Lower leg skin (tissue), 4 donors: ENCODE results near the gene CACHD1. TPM values are rescaled to one million over a fixed set of nuclear protein-coding genes. Genes with fewer than 3 reads are reported as not detected.

ENCODE experiments used
- DNase-seq, 2 donors: peaks; one replicate each; pipeline ENCODE4 v3.0.0-alpha.2; 2019; ENCODE audit warnings: low spot score in 2 of 2
- H3K4me3 ChIP-seq: fragments of 200-600 bp; sonication (generic); 2 replicates; pipeline ENCODE4 v1.5.1; 2017; ENCODE audit warnings: mild to moderate bottlenecking, low read depth; ENCODE audit not compliant: poor library complexity, severe bottlenecking
- CTCF ChIP-seq, 3 donors: fragments of 450-650 bp; IDR thresholded peaks; one replicate each; pipeline ENCODE4 v1.5.1; 2016; ENCODE audit warnings: antibody characterized with exemption in 3 of 3, mild to moderate bottlenecking in 3 of 3, moderate library complexity in 2 of 3
- POLR2A ChIP-seq, 2 donors: fragments of 450-650 bp; IDR thresholded peaks; one replicate each; pipeline ENCODE4 v1.6.1; 2016 to 2017; ENCODE audit warnings: antibody characterized with exemption in 2 of 2, mild to moderate bottlenecking in 1 of 2, moderate library complexity in 1 of 2
- WGBS, 2 donors: methylation state at CpG; one replicate each; pipeline ENCODE4 v1.1.5; 2018; 5-methylcytosine and 5-hydroxymethylcytosine counted together
- intact Hi-C: fragments of 100-400 bp; cut with DNase I; formaldehyde crosslinking; loops from one replicate; pipeline ENCODE4 v1.15.0; 2023; ENCODE audit warnings: low total_unique reads
- total RNA-seq, 4 donors: library from RNA; depleted of rRNA; stranded (reverse); fragments of >200 nt; gene quantifications; one replicate each; pipeline ENCODE4 v1.1.0, GENCODE V29; 2016

CACHD1 gene
- total RNA-seq, 4 donors from 2014 or later, result 7.3 to 17.1 (median 10.9) TPM

- no peak for DNase-seq
- WGBS, 2 donors, result 60 to 78% methylated on average over 4 of the region's 4 CpGs
- intact Hi-C loops, result no loop called here
Measured at GRCh38 chr1:64569411-64569810, 99.5 kb downstream of the CACHD1 start.

GRCh38 chr1:64570267-64570855, 100.4 kb downstream of the CACHD1 start:
- intact Hi-C loops, result no loop called here
- H3K4me3 ChIP-seq, result no peak overlapping the region
- TF ChIP-seq CTCF (IDR thresholded peaks at IDR 0.05), result no peak
- TF ChIP-seq POLR2A (IDR thresholded peaks at IDR 0.05), result no peak
- WGBS, 2 donors, result 94 to 96% methylated on average over 6 of the region's 6 CpGs
- DNase-seq, result no peak

More at GRCh38 chr1:64569411-64569810, 99.5 kb downstream of the CACHD1 start:
- no peak overlapping the region for H3K4me3 ChIP-seq
- TF ChIP-seq POLR2A (IDR thresholded peaks at IDR 0.05), result no peak
- no peak for TF ChIP-seq CTCF (IDR thresholded peaks at IDR 0.05)

GRCh38 chr1:64572222-64572900, 102.4 kb downstream of the CACHD1 start:
- 79 to 81% methylated on average over 5 of the region's 5 CpGs for WGBS, 2 donors
- DNase-seq, result no peak
- no peak overlapping the region for H3K4me3 ChIP-seq
- intact Hi-C loops, result no loop called here
- TF ChIP-seq POLR2A (IDR thresholded peaks at IDR 0.05), result no peak
- no peak for TF ChIP-seq CTCF (IDR thresholded peaks at IDR 0.05)

GRCh38 chr1:64574301-64574700, 104.4 kb downstream of the CACHD1 start:
- TF ChIP-seq POLR2A (IDR thresholded peaks at IDR 0.05) (no peak), CTCF (IDR thresholded peaks at IDR 0.05) (no peak)
- WGBS, 2 donors, result 94 to 96% methylated on average over 3 of the region's 3 CpGs
- DNase-seq, result no peak
- no peak overlapping the region for H3K4me3 ChIP-seq
- intact Hi-C loops, result no loop called here

- TF ChIP-seq POLR2A (IDR thresholded peaks at IDR 0.05), result no peak
- intact Hi-C loops, result no loop called here
- WGBS, 2 donors, result 81 to 82% methylated on average over 11 of the region's 11 CpGs
- no peak for DNase-seq
- no peak overlapping the region for H3K4me3 ChIP-seq
Measured at GRCh38 chr1:64575881-64576676, 106.2 kb downstream of the CACHD1 start.
